Heart left ventricle (tissue), 16 donors: ENCODE results near the gene NAGS. TPM values are rescaled to one million over a fixed set of nuclear protein-coding genes. Genes with fewer than 3 reads are reported as not detected.

Experiments
- ATAC-seq, 4 donors: fragments of 200-7000 bp; cut with Tn5 transposase; one replicate each; pipeline ENCODE4 v1.9.1; 2020 to 2022; ENCODE audit warnings: moderate library complexity in 4 of 4, mild to moderate bottlenecking in 3 of 4, moderate number of reproducible peaks in 1 of 4
- DNase-seq, 5 donors: peaks; one replicate each; pipeline ENCODE4 v3.0.0-alpha.2; 2020
- H3K27ac ChIP-seq, 12 donors: fragments of 200-600 bp; sonication (generic) in 4 of 12; one replicate each; pipeline versions ENCODE4 v1.5.0 to v1.8.0; 2016 to 2022; ENCODE audit warnings: mild to moderate bottlenecking in 2 of 12
- H3K27me3 ChIP-seq, 9 donors: fragments of 200-600 bp; sonication (generic) in 2 of 9; one replicate each; pipeline versions ENCODE4 v1.5.1 to v1.8.0; 2016 to 2022; ENCODE audit warnings: mild to moderate bottlenecking in 3 of 9
- H3K36me3 ChIP-seq, 9 donors: fragments of 200-600 bp; sonication (generic) in 2 of 9; one replicate each; pipeline versions ENCODE4 v1.5.0 to v1.8.0; 2018 to 2022; ENCODE audit warnings: mild to moderate bottlenecking in 2 of 9
- H3K4me1 ChIP-seq, 12 donors: fragments of 200-600 bp; sonication (generic) in 4 of 12; one replicate each; pipeline versions ENCODE4 v1.5.0 to v1.8.0; 2016 to 2022; ENCODE audit warnings: mild to moderate bottlenecking in 3 of 12
- H3K4me3 ChIP-seq, 12 donors: fragments of 200-600 bp; sonication (generic) in 4 of 12; one replicate each; pipeline versions ENCODE4 v1.5.0 to v1.8.0; 2017 to 2022; ENCODE audit warnings: mild to moderate bottlenecking in 9 of 12, moderate library complexity in 4 of 12
- H3K9me3 ChIP-seq, 12 donors: fragments of 200-600 bp; sonication (generic) in 4 of 12; one replicate each; pipeline versions ENCODE4 v1.5.0 to v1.8.0; 2016 to 2022; ENCODE audit warnings: mild to moderate bottlenecking in 1 of 12
- POLR2A ChIP-seq, 2 donors: fragments of 450-650 bp; IDR thresholded peaks; one replicate each; pipeline ENCODE4 v1.6.1; 2017; ENCODE audit warnings: antibody characterized with exemption in 2 of 2, mild to moderate bottlenecking in 2 of 2, moderate library complexity in 2 of 2
- WGBS, 4 donors: extraction: QIAGEN DNeasy Blood & Tissue Kit in 2 of 4; methylation state at CpG; one replicate each; pipeline versions ENCODE4 v1.1.5 to v1.1.7; 2013 to 2018; 5-methylcytosine and 5-hydroxymethylcytosine counted together
- intact Hi-C, 10 donors: fragments of 100-400 bp; cut with DNase I; formaldehyde crosslinking; loops; one replicate each; pipeline versions ENCODE4 v1.11.1 to v1.14.2; 2022
- polyA plus RNA-seq, 2 donors: library from polyadenylated mRNA; stranded (reverse); fragments of 200-250 nt; gene quantifications; one replicate each; pipeline ENCODE4 v1.2.3, GENCODE V29; 2013
- total RNA-seq, 9 donors: library from RNA; depleted of rRNA in 2 of 9; stranded (reverse); fragments of >200 nt in 2 of 9; fragmentation: NEBNext Ultra II Directional in 3 of 9; extraction: Animal tissue kit (Norgen Biotek cat#: 25700) in 3 of 9; gene quantifications; one replicate each; pipeline versions ENCODE4 v1.1.0 to v1.2.4, GENCODE V29; 2016 to 2023
- TF ChIP-seq, protein P1 (sequence below), 12 donors: fragments of 200-600 bp; sonication (generic) in 4 of 12; IDR thresholded peaks; one replicate each; pipeline versions ENCODE4 v1.5.0 to v1.8.0; 2018 to 2022; ENCODE audit warnings: antibody characterized with exemption in 12 of 12, mild to moderate bottlenecking in 5 of 12
- donor health status: ischemic (EF 13 %, LVEDD 7.1; RV severe dilation, severe dysfunction).
- donor health status: healthy with polysubstance abuse.
- donor health status: DM: no; HTN: yes; CAD: no.
- donor health status: DM: no; HTN: no; CAD: no.
- donor health status: ischemic (EF 25% LVEDD 6.9; RV normal size, moderate dysfunction).
- donor health status: ischemic (EF 25% LVEDD 5.7; RV mildly dilated, moderate dysfunction).
- donor health status: healthy.
- donor health status: DM: yes; HTN: yes; CAD: no.
- donor health status: ischemic (EF 35%, LVEDD 5.7; RV mildly dilated, moderate dysfunction).
- donor health status: nonischemic (EF 11% LVEDD 7.7; RV severe dilation, severe dysfunction).
- donor health status: DM: yes; HTN: yes; CAD: no.
- donor health status: PGD.
- donor health status: ischemic (EF 29% LVEDD 5.4; RV normal size, mild dysfunction).
- donor health status: nonischemic (EF 23%, LVEDD 6.1; RV moderate dilation, normal function).

The NAGS gene
- total and polyA plus RNA-seq, 11 donors = 0.20 to 1.2 (median 0.57) TPM

- Histone ChIP-seq H3K27me3 (peaks cover 0 to 60% (median 9%) of the 10 kb centered on the region in 9 donors), H3K9me3 (no peaks in the 10 kb centered on the region), H3K4me1 (peaks cover 0 to 19% (median 8%) of the 10 kb centered on the region in 12 donors), H3K4me3 (no peak overlapping the region), H3K27ac (no peak overlapping the region), H3K36me3 (no peaks in the 10 kb centered on the region)
- intact Hi-C loops = no loop called here
- ATAC-seq (no peak), DNase-seq (no peak)
- WGBS, 4 donors = 81 to 95% (median 88%) methylated on average over 2 of the region's 2 CpGs
- TF ChIP-seq, protein P1, sequence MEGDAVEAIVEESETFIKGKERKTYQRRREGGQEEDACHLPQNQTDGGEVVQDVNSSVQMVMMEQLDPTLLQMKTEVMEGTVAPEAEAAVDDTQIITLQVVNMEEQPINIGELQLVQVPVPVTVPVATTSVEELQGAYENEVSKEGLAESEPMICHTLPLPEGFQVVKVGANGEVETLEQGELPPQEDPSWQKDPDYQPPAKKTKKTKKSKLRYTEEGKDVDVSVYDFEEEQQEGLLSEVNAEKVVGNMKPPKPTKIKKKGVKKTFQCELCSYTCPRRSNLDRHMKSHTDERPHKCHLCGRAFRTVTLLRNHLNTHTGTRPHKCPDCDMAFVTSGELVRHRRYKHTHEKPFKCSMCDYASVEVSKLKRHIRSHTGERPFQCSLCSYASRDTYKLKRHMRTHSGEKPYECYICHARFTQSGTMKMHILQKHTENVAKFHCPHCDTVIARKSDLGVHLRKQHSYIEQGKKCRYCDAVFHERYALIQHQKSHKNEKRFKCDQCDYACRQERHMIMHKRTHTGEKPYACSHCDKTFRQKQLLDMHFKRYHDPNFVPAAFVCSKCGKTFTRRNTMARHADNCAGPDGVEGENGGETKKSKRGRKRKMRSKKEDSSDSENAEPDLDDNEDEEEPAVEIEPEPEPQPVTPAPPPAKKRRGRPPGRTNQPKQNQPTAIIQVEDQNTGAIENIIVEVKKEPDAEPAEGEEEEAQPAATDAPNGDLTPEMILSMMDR (IDR thresholded peaks at IDR 0.05) = no peak
- no peak for TF ChIP-seq POLR2A (IDR thresholded peaks at IDR 0.05)
These were observed 22.3 kb upstream of the NAGS start for GRCh38 chr17:43982171-43982570.

DNA sequence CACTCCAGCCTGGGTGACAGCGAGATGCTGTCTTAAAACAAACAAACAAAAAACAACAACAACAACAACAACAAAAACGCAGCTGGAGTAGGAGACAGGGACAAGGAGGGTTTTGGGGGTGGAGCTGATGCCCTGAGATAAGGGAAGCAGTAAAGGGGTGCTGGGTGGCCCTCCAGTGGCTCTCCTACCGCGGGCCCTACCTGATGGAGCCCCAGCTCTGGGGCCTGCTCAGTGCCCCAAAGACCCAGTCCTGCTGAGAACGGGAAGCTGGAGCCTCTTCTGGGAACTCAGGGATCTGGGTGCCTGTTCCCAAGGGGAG lies 21.3 kb upstream of the NAGS start:
- ATAC-seq (no peak), DNase-seq (no peak)
- Histone ChIP-seq H3K27me3 (peaks cover 0 to 63% (median 9%) of the 10 kb centered on the region in 9 donors), H3K4me1 (peaks cover 0 to 23% (median 8%) of the 10 kb centered on the region in 12 donors), H3K27ac (no peak overlapping the region), H3K9me3 (no peaks in the 10 kb centered on the region), H3K4me3 (peak overlapping the region in 4 of 12 donors; percentile 20 to 59 (median 55)), H3K36me3 (no peaks in the 10 kb centered on the region)
- WGBS, 4 donors = 23 to 39% (median 36%) methylated on average over 5 of the region's 5 CpGs
- intact Hi-C loops = no loop called here
- TF ChIP-seq POLR2A (IDR thresholded peaks at IDR 0.05) = no peak
- TF ChIP-seq, protein P1 (IDR thresholded peaks at IDR 0.05) = no peak

DNA sequence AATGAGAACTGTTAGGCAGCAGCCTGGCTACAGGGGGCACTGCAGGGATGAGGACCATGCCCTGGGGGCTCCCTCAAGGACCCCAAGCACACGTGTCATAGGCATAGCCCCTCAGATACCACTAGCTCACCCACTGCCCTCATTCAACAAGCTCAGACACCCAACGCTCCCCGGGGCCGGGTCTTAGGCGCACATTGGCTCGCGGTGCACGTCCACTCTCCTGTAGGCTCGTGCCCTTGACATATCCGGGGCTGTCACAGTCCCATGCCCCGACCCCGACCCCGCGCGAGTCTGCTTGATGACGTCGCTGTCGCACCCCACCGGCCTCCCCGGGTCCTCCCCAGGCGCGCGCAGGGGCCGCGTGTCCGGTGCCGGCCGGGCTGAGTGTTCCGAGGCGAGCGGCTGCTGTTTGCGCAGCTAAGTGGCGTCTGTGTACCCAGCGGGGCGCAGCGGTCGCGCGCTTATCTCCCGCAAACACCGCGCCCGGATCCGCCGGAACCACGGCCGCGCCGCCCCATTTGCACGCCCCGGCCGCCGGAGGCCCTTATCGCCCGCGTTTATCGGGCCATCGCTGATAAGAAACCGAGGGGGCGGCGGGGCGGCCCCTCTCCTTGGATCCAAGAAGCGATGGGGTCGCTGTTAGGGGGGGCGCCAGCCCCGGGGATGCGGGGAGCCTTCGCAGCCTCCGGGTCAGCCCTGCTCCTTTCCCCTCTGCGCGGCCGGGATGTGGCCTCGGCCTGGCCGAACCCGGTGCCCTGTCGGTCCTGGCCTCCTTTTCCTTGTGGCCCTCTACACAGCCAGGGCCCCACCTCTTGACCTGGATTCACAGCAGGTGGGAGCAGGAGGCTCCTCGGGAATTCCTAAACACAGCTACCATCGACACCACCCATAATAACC lies 20.7 kb upstream of the NAGS start:
- no peak for TF ChIP-seq POLR2A (IDR thresholded peaks at IDR 0.05)
- TF ChIP-seq, protein P1 (IDR thresholded peaks at IDR 0.05) = peak in 5 of 12 donors; percentile 13 to 30 (median 27)
- Histone ChIP-seq H3K36me3 (no peaks in the 10 kb centered on the region), H3K27me3 (peaks cover 0 to 63% (median 9%) of the 10 kb centered on the region in 9 donors), H3K27ac (peak overlapping the region in 2 of 12 donors; percentile 3 to 5), H3K4me1 (peaks cover 0 to 23% (median 8%) of the 10 kb centered on the region in 12 donors), H3K4me3 (peak overlapping the region; percentile 20 to 62 (median 48)), H3K9me3 (no peaks in the 10 kb centered on the region)
- intact Hi-C loops = no loop called here
- WGBS, 4 donors = 3 to 11% (median 7%) methylated on average over 38 to 78 of the region's 78 CpGs
- ATAC-seq (peak in 3 of 4 donors; percentile 41 to 69 (median 53)), DNase-seq (peak in 4 of 5 donors; percentile 21 to 63 (median 30))

DNA sequence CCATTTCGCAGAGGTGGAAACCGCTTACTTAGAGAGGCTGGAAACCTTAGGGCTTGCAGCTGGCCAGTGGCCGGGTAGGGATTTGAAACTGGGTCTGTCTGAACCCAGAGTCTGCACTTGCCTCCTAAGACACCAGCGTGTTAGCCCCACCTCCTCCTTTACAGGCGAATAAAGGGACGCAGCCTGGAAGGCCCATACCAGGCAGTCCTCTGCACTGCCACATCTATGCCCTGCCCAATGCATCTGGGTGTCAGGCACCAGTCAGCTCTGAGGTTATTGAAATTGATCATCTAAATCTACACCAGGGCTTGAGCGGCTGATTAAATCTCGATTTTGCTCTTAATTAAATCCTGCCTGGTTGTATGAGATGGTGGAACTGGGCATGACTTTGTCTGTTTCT lies 19.9 kb upstream of the NAGS start:
- Histone ChIP-seq H3K4me1 (peaks cover 0 to 23% (median 8%) of the 10 kb centered on the region in 12 donors), H3K36me3 (no peaks in the 10 kb centered on the region), H3K9me3 (no peaks in the 10 kb centered on the region), H3K27ac (no peak overlapping the region), H3K27me3 (peaks cover 0 to 63% (median 9%) of the 10 kb centered on the region in 9 donors), H3K4me3 (peak overlapping the region in 8 of 12 donors; percentile 41 to 62 (median 52))
- TF ChIP-seq POLR2A (IDR thresholded peaks at IDR 0.05) = no peak
- TF ChIP-seq, protein P1 (IDR thresholded peaks at IDR 0.05) = no peak
- intact Hi-C loops = no loop called here
- WGBS, 4 donors = 79 to 92% (median 80%) methylated on average over 8 of the region's 8 CpGs
- DNase-seq (no peak), ATAC-seq (no peak)
